Omental fat pad (tissue), 4 donors: ENCODE results near the gene RAPGEF5. TPM values are rescaled to one million over a fixed set of nuclear protein-coding genes. Genes with fewer than 3 reads are reported as not detected.

Source experiments
- ATAC-seq: fragments of 150-250 bp; one replicate; pipeline ENCODE4 v1.9.1; 2016; ENCODE audit warnings: mild to moderate bottlenecking, moderate library complexity; ENCODE audit not compliant: low FRiP score
- DNase-seq: peaks from one replicate; pipeline ENCODE4 v3.0.0-alpha.2; 2019; ENCODE audit warnings: low spot score
- CTCF ChIP-seq, 3 donors: fragments of 450-650 bp; IDR thresholded peaks; one replicate each; pipeline ENCODE4 v1.5.1; 2016 to 2017; ENCODE audit warnings: antibody characterized with exemption in 3 of 3, mild to moderate bottlenecking in 3 of 3, moderate library complexity in 2 of 3
- total RNA-seq, 4 donors: library from RNA; depleted of rRNA; stranded (reverse); fragments of >200 nt; gene quantifications; one replicate each; pipeline ENCODE4 v1.1.0, GENCODE V29; 2016

RAPGEF5 gene
- total RNA-seq, 4 donors from 2014 or later: 34.7 to 163 (median 73.0) TPM

- DNase-seq: no peak
- ATAC-seq: no peak
- TF ChIP-seq CTCF (IDR thresholded peaks at IDR 0.05): no peak
Measured at GRCh38 chr7:22140578-22140977, 216.4 kb downstream of the RAPGEF5 start.

GRCh38 chr7:22138886-22139285 is 218.1 kb downstream of the RAPGEF5 start:
- no peak for TF ChIP-seq CTCF (IDR thresholded peaks at IDR 0.05)
- no peak for ATAC-seq
- DNase-seq: no peak

- ATAC-seq (no peak), DNase-seq (no peak)
- TF ChIP-seq CTCF (IDR thresholded peaks at IDR 0.05): no peak
Measured at GRCh38 chr7:22138106-22138505, 218.8 kb downstream of the RAPGEF5 start.

GRCh38 chr7:22137466-22137865 is 219.5 kb downstream of the RAPGEF5 start:
- no peak for TF ChIP-seq CTCF (IDR thresholded peaks at IDR 0.05)
- ATAC-seq (no peak), DNase-seq (no peak)

GRCh38 chr7:22137026-22137425 is 219.9 kb downstream of the RAPGEF5 start:
- TF ChIP-seq CTCF (IDR thresholded peaks at IDR 0.05): no peak
- ATAC-seq (no peak), DNase-seq (no peak)

GRCh38 chr7:22129819-22130580 is 227.0 kb downstream of the RAPGEF5 start:
- no peak for ATAC-seq
- no peak for TF ChIP-seq CTCF (IDR thresholded peaks at IDR 0.05)
- DNase-seq: no peak

- no peak for TF ChIP-seq CTCF (IDR thresholded peaks at IDR 0.05)
- ATAC-seq: no peak
- no peak for DNase-seq
Measured at GRCh38 chr7:22129166-22129565, 227.8 kb downstream of the RAPGEF5 start.
